K562 (cell line): ENCODE data around the gene STUM. TPM values are rescaled to one million over a fixed set of nuclear protein-coding genes. Genes with fewer than 3 reads are reported as not detected.

Experiments
- ATAC-seq: fragments of 200-7000 bp; cut with Tn5 transposase; 3 replicates; pipeline ENCODE4 v1.9.1; 2020; ENCODE audit warnings: moderate library complexity
- BruUV-seq: library from RNA; stranded (reverse); fragments of 400-500 nt; replicated peaks from 2 replicates; lab custom pipeline; 2021; lab: Mats Ljungman, UMichigan
- CTCF ChIA-PET: fragments of 300-600 bp; formaldehyde crosslinking; extraction: SDS; loops from one replicate; lab custom pipeline; 2021; ENCODE audit warnings: low intra/inter-chr PET ratio; lab: Yijun Ruan, JAX
- POLR2A ChIA-PET: fragments of 300-600, 350-650 bp; sonication (Branson Sonifier 250); formaldehyde crosslinking; extraction: SDS; loops from one replicate; lab custom pipeline; 2021; ENCODE audit warnings: antibody characterized with exemption, inconsistent platforms; lab: Yijun Ruan, JAX
- DNase-seq, 4 experiments: peaks; one replicate each; pipeline versions ENCODE4 v3.0.0 to v3.0.0-alpha.2; 2011 to 2018; ENCODE audit warnings: low spot score in 3 of 4, mixed read lengths in 3 of 4; ENCODE audit errors: extremely low read depth in 1 of 4
- FAIRE-seq: peaks from 2 replicates; lab custom pipeline; 2011; peaks lifted over from hg19 to GRCh38; lab: Jason Lieb, UNC
- H2AFZ ChIP-seq: 2 replicates; pipeline ENCODE4 v1.6.0; 2011; ENCODE audit warnings: low read depth, low read length, control low read depth, inconsistent platforms
- H3K27ac ChIP-seq: fragments of 200-600 bp; 3 replicates; pipeline ENCODE4 v1.8.0; 2011; ENCODE audit warnings: low read depth, mild to moderate bottlenecking, control low read depth, inconsistent platforms, low read length, moderate library complexity, mixed read lengths; ENCODE audit errors: extremely low read depth
- H3K27me3 ChIP-seq, 2 experiments: fragments of 300-600 bp in 1 of 2; 2 replicates in 1 of 2; 3 replicates in 1 of 2; pipeline versions ENCODE4 v1.6.0 to v1.8.0; 2011; ENCODE audit warnings: inconsistent platforms in 2 of 2, low read length in 2 of 2, mild to moderate bottlenecking in 1 of 2, mixed read lengths in 1 of 2, moderate library complexity in 1 of 2; ENCODE audit not compliant: control insufficient read depth in 2 of 2, insufficient read depth in 2 of 2
- H3K36me3 ChIP-seq: fragments of 300-600 bp; 3 replicates; pipeline ENCODE4 v1.8.0; 2011; ENCODE audit warnings: mild to moderate bottlenecking, low read length, inconsistent platforms; ENCODE audit not compliant: control insufficient read depth, insufficient read depth
- H3K4me1 ChIP-seq, 2 experiments: fragments of 200-600 bp in 1 of 2; replicated peaks in 1 of 2; 2 replicates in 1 of 2; 3 replicates in 1 of 2; pipeline versions ENCODE4 v1.5.1 to v1.8.0; 2011; ENCODE audit warnings: inconsistent platforms in 2 of 2, low read length in 2 of 2, mild to moderate bottlenecking in 1 of 2, mixed read lengths in 1 of 2, moderate library complexity in 1 of 2; ENCODE audit not compliant: control insufficient read depth in 2 of 2, insufficient read depth in 2 of 2
- H3K4me2 ChIP-seq: 2 replicates; pipeline ENCODE4 v1.6.1; 2011; ENCODE audit warnings: low read length, control low read depth, inconsistent platforms, mixed read lengths; ENCODE audit not compliant: insufficient read depth
- H3K4me3 ChIP-seq: fragments of 200-600 bp; sonication (generic), shearing (Covaris generic); 2 replicates; pipeline ENCODE4 v1.5.1; 2016; ENCODE audit warnings: control low read depth, inconsistent platforms
- H3K79me2 ChIP-seq: fragments of 200-600 bp; 3 replicates; pipeline ENCODE4 v1.8.0; 2011; ENCODE audit warnings: low read length, inconsistent platforms; ENCODE audit not compliant: control insufficient read depth, insufficient read depth
- H3K9ac ChIP-seq, 2 experiments: 2 replicates each; pipeline versions ENCODE4 v1.6.0 to v1.6.1; 2011; ENCODE audit warnings: low read depth in 2 of 2, low read length in 2 of 2, control low read depth in 1 of 2, inconsistent platforms in 1 of 2, mild to moderate bottlenecking in 1 of 2, mixed read lengths in 1 of 2; ENCODE audit not compliant: insufficient read depth in 1 of 2
- H3K9me1 ChIP-seq: one replicate; pipeline ENCODE4 v1.6.0; 2011; ENCODE audit warnings: inconsistent platforms, mild to moderate bottlenecking, low read length, moderate library complexity; ENCODE audit not compliant: control insufficient read depth, insufficient read depth
- H3K9me3 ChIP-seq: replicated peaks from 2 replicates; pipeline ENCODE4 v1.5.1; 2011; ENCODE audit warnings: low read depth, low read length, inconsistent platforms; ENCODE audit not compliant: control insufficient read depth, insufficient read depth
- H4K20me1 ChIP-seq: replicated peaks from 2 replicates; pipeline ENCODE4 v1.6.1; 2011; ENCODE audit warnings: low read length, inconsistent platforms, mixed read lengths; ENCODE audit not compliant: control insufficient read depth, insufficient read depth
- CBX8 ChIP-seq: fragments of 200-600 bp; sonication (generic); IDR thresholded peaks from 2 replicates; pipeline ENCODE4 v1.6.1; 2012; ENCODE audit warnings: borderline replicate concordance, mixed run types, low read depth, mild to moderate bottlenecking, moderate library complexity, mixed read lengths, low read length, control low read depth, inconsistent platforms; ENCODE audit not compliant: poor library complexity, severe bottlenecking; ENCODE audit errors: extremely low read depth
- CCAR2 ChIP-seq: fragments of 200-400 bp; formaldehyde crosslinking; IDR thresholded peaks from 2 replicates; pipeline ENCODE4 v1.6.1; 2017; ENCODE audit warnings: mild to moderate bottlenecking, low read depth, low read length
- CREBBP ChIP-seq: IDR thresholded peaks from one replicate; pipeline ENCODE4 v1.6.1; 2012; ENCODE audit warnings: low read depth, mild to moderate bottlenecking, control low read depth, inconsistent platforms, low read length
- CXXC5 ChIP-seq: fragments of 250-450 bp; sonication (Bioruptor Pico); IDR thresholded peaks from 2 replicates; pipeline ENCODE4 v1.8.0; 2022; ENCODE audit warnings: inconsistent platforms, mild to moderate bottlenecking, moderate library complexity
- EP300 ChIP-seq: IDR thresholded peaks from 2 replicates; pipeline ENCODE4 v1.6.1; 2012; ENCODE audit warnings: low read length, improper control_type of control experiment
- KAT7 ChIP-seq: sonication (generic); formaldehyde crosslinking; IDR thresholded peaks from 2 replicates; pipeline ENCODE4 v1.8.0; 2022; ENCODE audit warnings: missing genetic modification reagents, mild to moderate bottlenecking, borderline replicate concordance
- KAT8 ChIP-seq: fragments of 450-650 bp; IDR thresholded peaks from 2 replicates; pipeline ENCODE4 v1.6.1; 2016; ENCODE audit warnings: low read depth, mild to moderate bottlenecking
- MTF1 ChIP-seq: fragments of 250-450 bp; sonication (Bioruptor Pico); IDR thresholded peaks from 2 replicates; pipeline ENCODE4 v1.9.0; 2021; ENCODE audit warnings: moderate library complexity, mild to moderate bottlenecking, inconsistent platforms, borderline replicate concordance
- POLR2H ChIP-seq: IDR thresholded peaks from 2 replicates; pipeline ENCODE4 v1.6.1; 2016; ENCODE audit warnings: missing genetic modification characterization, low read depth, mild to moderate bottlenecking, control low read depth, missing compliant biosample characterization, moderate library complexity
- ZNF740 ChIP-seq, 3 experiments: fragments of 200-800 bp in 1 of 3; sonication (Bioruptor generic) in 1 of 3; sonication (generic) in 1 of 3; formaldehyde crosslinking in 1 of 3; IDR thresholded peaks; 2 replicates each; pipeline versions ENCODE4 v1.6.1 to v1.8.0; 2016 to 2022; ENCODE audit warnings: mild to moderate bottlenecking in 2 of 3, missing compliant biosample characterization in 2 of 3, missing genetic modification characterization in 2 of 3, missing genetic modification reagents in 1 of 3
- WGBS: fragments of 100-300 bp; shearing (Covaris generic); methylation state at CpG from one replicate; pipeline ENCODE4 v1.1.6; 2016; ENCODE audit warnings: low coverage, mixed read lengths; ENCODE audit not compliant: insufficient coverage; ENCODE audit errors: missing lambda C conversion rate; 5-methylcytosine and 5-hydroxymethylcytosine counted together
- in situ Hi-C: fragments of 300-500 bp; cut with MboI; formaldehyde crosslinking; loops from 4 replicates; pipeline ENCODE4 v1.15.0; 2018; ENCODE audit warnings: inconsistent platforms, mixed read lengths
- intact Hi-C: fragments of 100-400 bp; cut with micrococcal nuclease; formaldehyde crosslinking; loops from 2 replicates; pipeline ENCODE4 v1.14.2; 2022
- polyA plus RNA-seq, 8 experiments: library from polyadenylated mRNA; depleted of rRNA in 4 of 8; stranded (reverse) in 5 of 8; unstranded in 3 of 8; fragments of >200 nt; fragmentation: Nextera tagmentation in 2 of 8; fragmentation: Illumina TruSeq in 1 of 8; extraction: Ambion mirVana in 2 of 8; extraction: Trizol in 1 of 8; gene quantifications; 2 replicates each; pipeline versions ENCODE4 v1.2.1 to v1.2.3, GENCODE V29; 2011 to 2014; ENCODE audit warnings: inconsistent platforms in 1 of 8, missing spikeins in 1 of 8
- total RNA-seq, 7 experiments: library from RNA; depleted of rRNA in 6 of 7; stranded (reverse); fragments of >200 nt in 6 of 7; fragmentation: Illumina TruSeq in 2 of 7; extraction: Trizol in 2 of 7; gene quantifications; 2 replicates each; pipeline versions ENCODE4 v1.2.1 to v1.2.3, GENCODE V29; 2011 to 2021; ENCODE audit warnings: low replicate concordance in 1 of 7
- TF ChIP-seq, protein P1 (sequence below): sonication (generic); IDR thresholded peaks from 2 replicates; pipeline ENCODE4 v1.6.1; 2016

Gene STUM
- total and polyA plus RNA-seq, 9 of the 15 experiments (the other 6 are each of a cell fraction or from before 2014, with no cell fraction given): not detected

DNA sequence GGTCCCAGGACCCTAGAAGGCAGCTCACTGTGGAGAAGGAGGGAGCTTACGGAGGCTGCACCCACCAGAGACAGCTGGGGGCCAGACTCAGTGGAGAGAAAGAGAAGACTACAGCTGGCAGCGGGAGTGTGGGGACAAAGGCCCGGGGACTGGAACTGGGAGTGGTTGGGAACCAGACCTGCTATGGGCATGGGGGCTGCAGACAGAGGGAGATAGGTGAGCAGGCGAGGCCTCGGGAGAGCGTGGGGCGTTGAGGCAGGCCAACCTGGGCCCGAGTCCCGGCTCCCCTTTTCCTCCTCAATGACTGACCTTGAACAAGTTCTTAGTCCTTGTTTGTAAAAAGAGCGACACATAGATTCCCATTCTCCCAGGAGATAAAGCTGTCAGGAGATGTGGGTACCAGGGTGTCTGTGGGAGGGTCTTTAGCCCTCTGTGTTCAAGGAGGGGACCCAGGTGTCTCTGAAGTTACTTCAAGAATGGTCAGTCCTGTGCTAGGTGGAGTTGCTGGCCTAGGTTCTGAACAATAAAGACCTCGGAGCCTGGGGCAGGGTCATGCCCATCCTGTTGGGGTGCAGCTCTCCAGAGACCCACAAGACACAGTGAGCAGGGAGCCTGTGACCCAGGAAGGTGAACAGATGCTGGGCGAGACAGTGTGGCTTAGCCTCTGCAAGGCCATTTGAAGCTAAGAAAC lies 102.6 kb downstream of the STUM start:
- POLR2A ChIA-PET: no interaction called here
- no peak overlapping the region for H2AFZ ChIP-seq
- no peaks in the 10 kb centered on the region for H3K9me3 ChIP-seq
- no peak for ATAC-seq
- no peak for FAIRE-seq
- no peaks in the 10 kb centered on the region for H3K9me1 ChIP-seq
- no peak overlapping the region for H3K27ac ChIP-seq
- TF ChIP-seq KAT7 (no peak), CCAR2 (no peak), CXXC5 (CRISPR knock-in tag) (no peak), CREBBP (no peak)
- no peaks in the 10 kb centered on the region for H3K79me2 ChIP-seq
- BruUV-seq: no TSS peak
- H3K4me2 ChIP-seq: no peak overlapping the region
- peaks cover 39 to 61% of the 10 kb centered on the region in 2 experiments for H3K27me3 ChIP-seq
- in situ Hi-C loops (no loop called here), intact Hi-C loops (no loop called here)
- H3K36me3 ChIP-seq: no peaks in the 10 kb centered on the region
- H3K9ac ChIP-seq: no peak overlapping the region
- CTCF ChIA-PET: interaction anchor here (0.6 to 1.9 kb wide), 2 partner anchors 176 to 193 kb away, joined by 3 to 5 read pairs; no protein-coding TSS in a partner anchor
- 3% methylated on average over 12 of the region's 12 CpGs for WGBS
- peaks cover 7% of the 10 kb centered on the region for H4K20me1 ChIP-seq
- peaks cover 0 to 3% of the 10 kb centered on the region in 2 experiments; a peak in 2 of 5 replicates for H3K4me1 ChIP-seq
- DNase-seq: no peak
- no peak overlapping the region for H3K4me3 ChIP-seq

DNA sequence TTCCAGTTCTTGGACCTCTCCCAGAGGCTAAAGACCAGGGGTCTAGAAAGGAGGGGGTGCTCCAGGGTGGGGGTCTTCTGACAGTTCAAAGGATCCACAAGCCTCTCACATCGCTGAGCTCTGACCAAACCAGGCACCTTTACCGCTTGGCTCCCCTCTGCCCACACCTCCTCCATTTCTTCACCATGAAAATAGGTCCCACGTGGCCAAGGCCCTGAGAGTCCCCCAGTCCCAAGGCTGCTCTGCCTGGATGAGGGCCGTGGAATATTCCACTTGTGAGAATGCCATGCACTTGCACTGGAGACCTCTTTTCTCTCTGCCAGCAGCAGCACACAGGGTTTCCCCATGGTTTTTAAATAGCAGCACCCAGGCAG lies 103.2 kb downstream of the STUM start:
- Histone ChIP-seq H3K4me1 (peaks cover 0 to 3% of the 10 kb centered on the region in 2 experiments; a peak in 3 of 5 replicates), H3K79me2 (no peaks in the 10 kb centered on the region), H3K4me3 (no peak overlapping the region), H3K9ac (no peak overlapping the region), H3K9me3 (no peaks in the 10 kb centered on the region), H3K9me1 (no peaks in the 10 kb centered on the region), H2AFZ (no peak overlapping the region), H3K27ac (no peak overlapping the region), H4K20me1 (peaks cover 7% of the 10 kb centered on the region), H3K36me3 (no peaks in the 10 kb centered on the region), H3K27me3 (peaks cover 39 to 61% of the 10 kb centered on the region in 2 experiments), H3K4me2 (no peak overlapping the region)
- ChIA-PET CTCF (no interaction called here), POLR2A (interaction anchor here (0.9 kb wide), 1 partner anchor 16 kb away, joined by 3 read pairs; no protein-coding TSS in a partner anchor)
- 0% methylated on average over 4 of the region's 4 CpGs for WGBS
- in situ Hi-C loops: no loop called here
- intact Hi-C loops: no loop called here
- FAIRE-seq (no peak), DNase-seq (no peak), ATAC-seq (no peak)
- no TSS peak for BruUV-seq
- TF ChIP-seq, protein P1, sequence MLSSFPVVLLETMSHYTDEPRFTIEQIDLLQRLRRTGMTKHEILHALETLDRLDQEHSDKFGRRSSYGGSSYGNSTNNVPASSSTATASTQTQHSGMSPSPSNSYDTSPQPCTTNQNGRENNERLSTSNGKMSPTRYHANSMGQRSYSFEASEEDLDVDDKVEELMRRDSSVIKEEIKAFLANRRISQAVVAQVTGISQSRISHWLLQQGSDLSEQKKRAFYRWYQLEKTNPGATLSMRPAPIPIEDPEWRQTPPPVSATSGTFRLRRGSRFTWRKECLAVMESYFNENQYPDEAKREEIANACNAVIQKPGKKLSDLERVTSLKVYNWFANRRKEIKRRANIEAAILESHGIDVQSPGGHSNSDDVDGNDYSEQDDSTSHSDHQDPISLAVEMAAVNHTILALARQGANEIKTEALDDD: no peak
- TF ChIP-seq EP300 (no peak), KAT8 (no peak), POLR2H (tag) (no peak), MTF1 (no peak), ZNF740 (CRISPR knock-in tag; IDR thresholded peaks at IDR 0.05) (no peak), ZNF740 (tag; IDR thresholded peaks at IDR 0.05) (no peak), CBX8 (no peak)
